Testis (tissue), 2 donors: ENCODE measurements around the gene NHLRC2.

ENCODE experiments used
- CTCF ChIP-seq, 3 experiments: fragments of 450-650 bp in 2 of 3; fragments of 200-600 bp in 1 of 3; sonication (generic) in 1 of 3; IDR thresholded peaks; one replicate each; pipeline ENCODE4 v1.5.1; 2016 to 2019; ENCODE audit warnings: antibody characterized with exemption in 3 of 3, mild to moderate bottlenecking in 2 of 3, moderate library complexity in 1 of 3
- POLR2A ChIP-seq: fragments of 450-650 bp; IDR thresholded peaks from one replicate; pipeline ENCODE4 v1.6.1; 2017; ENCODE audit warnings: antibody characterized with exemption, mild to moderate bottlenecking, moderate library complexity

- TF ChIP-seq CTCF (IDR thresholded peaks at IDR 0.05) (no peak), POLR2A (no peak)
Measured at GRCh38 chr10:113875212-113875611, 20.8 kb downstream of the NHLRC2 start.
